ENCODE measurements around the gene SH2B2. TPM values are rescaled to one million over a fixed set of nuclear protein-coding genes. Genes with fewer than 3 reads are reported as not detected.

The SH2B2 gene
- total RNA-seq, 2 donors from 2014 or later, result 2.7 to 4.6 TPM

GRCh38 chr7:102261451-102261850, 25.2 kb upstream of the SH2B2 start:
- intact Hi-C loops (cut with DNase I), result no loop called here
- DNase-seq (ENCODE audit: low spot score), result no peak

DNA sequence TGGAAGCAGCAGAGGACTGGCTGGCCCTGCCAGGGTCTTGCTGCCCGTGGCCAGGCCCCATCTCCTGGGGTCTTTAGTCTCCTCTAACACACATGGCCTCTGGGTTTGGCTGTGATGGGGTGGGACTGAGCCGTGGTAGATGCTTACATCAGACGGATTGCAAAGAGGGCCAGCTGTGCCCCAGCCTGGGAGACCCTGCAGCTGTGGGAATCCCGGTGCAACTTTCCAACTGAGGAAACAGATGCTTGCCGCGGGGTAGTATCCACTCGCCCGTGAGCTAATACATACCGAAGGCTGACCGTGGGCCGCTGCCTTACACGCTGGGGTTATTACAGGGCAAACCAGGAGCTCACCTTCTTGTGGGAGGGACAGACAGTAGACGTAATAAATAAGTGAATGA, 24.1 kb upstream of the SH2B2 start:
- no peak for DNase-seq (ENCODE audit: low spot score)
- intact Hi-C loops (cut with DNase I), result no loop called here

DNA sequence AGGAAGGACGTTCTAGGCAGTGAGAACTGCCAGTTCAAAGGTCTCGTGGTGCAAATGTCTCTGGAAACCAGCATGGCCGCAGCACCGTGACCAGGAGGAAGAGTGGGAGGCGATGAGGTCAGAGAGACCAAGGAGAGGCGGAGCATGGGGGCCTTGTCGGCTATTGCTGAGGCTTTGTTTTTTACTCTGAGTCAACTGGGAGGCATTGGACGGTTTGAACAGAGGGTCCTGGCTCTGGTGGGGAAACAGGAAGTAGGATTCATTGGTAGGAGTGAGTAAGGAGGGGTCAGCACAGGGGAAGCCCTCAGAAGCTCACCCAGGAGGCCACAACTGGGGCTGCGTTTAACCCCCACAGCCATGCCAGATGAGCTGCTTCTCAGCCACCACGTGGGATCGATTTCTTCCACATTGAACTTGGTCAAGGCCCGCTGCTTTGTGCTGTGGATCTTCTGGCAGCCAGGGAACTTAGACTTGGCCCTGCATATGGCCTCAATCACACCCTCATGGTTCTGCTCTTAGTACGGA, 22.2 kb upstream of the SH2B2 start:
- intact Hi-C loops (cut with DNase I), result no loop called here
- no peak for DNase-seq (ENCODE audit: low spot score)

GRCh38 chr7:102266541-102266940, 20.1 kb upstream of the SH2B2 start:
- intact Hi-C loops (cut with DNase I), result no loop called here
- DNase-seq (ENCODE audit: low spot score), result no peak

GRCh38 chr7:102268635-102269034, 18.0 kb upstream of the SH2B2 start:
- DNase-seq (ENCODE audit: low spot score), result no peak
- intact Hi-C loops (cut with DNase I), result no loop called here

- intact Hi-C loops (cut with DNase I), result loop anchor here (5.0 kb wide), 3 partner anchors 668 to 728 kb away; no protein-coding TSS in a partner anchor
Observed at GRCh38 chr7:102270178-102270887, 16.3 kb upstream of the SH2B2 start.

GRCh38 chr7:102271158-102271798, 15.4 kb upstream of the SH2B2 start:
- intact Hi-C loops (cut with DNase I), result loop anchor here (5.0 kb wide), 3 partner anchors 669 to 729 kb away; no protein-coding TSS in a partner anchor
- no peak for DNase-seq (ENCODE audit: low spot score)

More at GRCh38 chr7:102270178-102270887, 16.3 kb upstream of the SH2B2 start:
- DNase-seq (ENCODE audit: low spot score), result no peak

GRCh38 chr7:102272075-102272916, 14.4 kb upstream of the SH2B2 start:
- intact Hi-C loops (cut with DNase I), result loop anchor here (5.0 kb wide), 3 partner anchors 670 to 730 kb away; no protein-coding TSS in a partner anchor
- peak; percentile 92 for DNase-seq (ENCODE audit: low spot score)

DNA sequence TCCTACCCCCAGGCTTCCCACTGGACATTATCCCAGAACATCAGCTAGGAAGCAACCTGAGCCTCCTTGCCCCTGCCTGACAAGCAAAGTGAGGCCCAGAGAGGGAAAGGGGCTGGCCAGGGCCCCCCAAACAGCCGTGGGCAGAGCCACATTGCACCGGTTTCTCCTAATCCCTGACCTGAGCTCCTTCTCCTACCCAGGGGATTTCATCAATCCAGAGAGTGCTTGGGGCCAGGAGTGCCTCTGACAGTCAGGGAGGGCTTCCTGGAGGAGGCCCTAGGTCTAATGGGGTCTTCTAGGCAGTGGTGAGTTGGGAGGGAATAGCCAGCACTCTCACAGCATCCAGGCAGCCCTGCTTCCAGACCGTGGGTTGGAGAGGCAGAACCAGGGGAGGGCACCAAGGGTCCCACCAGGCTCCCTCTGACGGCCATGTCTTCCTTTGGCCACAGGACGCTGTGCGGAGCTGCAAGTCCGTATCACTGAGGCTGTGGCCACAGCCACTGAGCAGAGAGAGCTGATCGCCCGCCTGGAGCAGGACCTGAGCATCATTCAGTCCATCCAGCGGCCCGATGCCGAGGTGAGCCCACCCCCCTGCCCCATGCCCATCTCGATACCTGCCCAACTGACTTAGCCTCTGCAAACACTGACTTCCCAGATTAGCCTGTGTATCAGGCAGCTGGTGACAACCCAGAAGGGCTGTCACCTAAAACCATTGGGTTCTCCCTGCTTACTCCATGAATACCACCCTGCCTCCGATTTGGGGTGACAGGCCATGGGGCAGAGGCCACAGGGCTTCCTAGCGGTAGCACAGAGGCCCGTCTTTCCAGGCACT, 13.5 kb upstream of the SH2B2 start:
- intact Hi-C loops (cut with DNase I), result loop anchor here (5.0 kb wide), 3 partner anchors 671 to 731 kb away; no protein-coding TSS in a partner anchor
- DNase-seq (ENCODE audit: low spot score), result no peak

- intact Hi-C loops (cut with DNase I), result loop anchor here (5.0 kb wide), 3 partner anchors 672 to 732 kb away; no protein-coding TSS in a partner anchor
- DNase-seq (ENCODE audit: low spot score), result no peak
Observed at GRCh38 chr7:102273749-102274712, 12.6 kb upstream of the SH2B2 start.

DNA sequence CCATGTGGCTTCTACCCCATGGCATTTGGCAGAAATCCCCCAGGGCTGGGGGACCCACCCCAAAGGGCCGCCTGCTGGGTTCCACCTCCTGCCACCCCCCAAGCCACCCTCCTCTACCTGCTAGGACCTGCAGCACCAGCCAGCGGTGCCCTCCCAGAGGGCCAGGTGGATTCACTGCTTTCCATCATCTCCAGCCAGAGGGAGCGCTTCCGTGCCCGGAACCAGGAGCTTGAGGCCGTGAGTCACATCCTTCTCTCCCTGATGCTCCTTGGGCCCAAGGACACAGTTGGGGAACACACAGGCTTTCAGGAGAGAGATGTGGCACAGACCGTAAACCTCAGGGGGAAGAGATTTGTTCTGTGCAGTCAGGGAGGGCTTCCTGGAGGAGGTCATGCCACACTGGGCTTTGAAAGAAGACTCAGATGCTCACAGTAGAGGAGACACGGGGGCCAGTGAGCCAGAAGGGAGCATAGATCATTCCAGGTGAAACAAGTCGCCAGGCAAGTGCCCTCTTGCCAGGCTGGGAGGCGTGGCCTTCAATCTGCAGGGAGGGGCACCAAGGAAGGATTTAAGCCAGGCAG, 11.5 kb upstream of the SH2B2 start:
- intact Hi-C loops (cut with DNase I), result no loop called here
- DNase-seq (ENCODE audit: low spot score), result no peak

GRCh38 chr7:102277901-102278300, 8.8 kb upstream of the SH2B2 start:
- intact Hi-C loops (cut with DNase I), result no loop called here
- no peak for DNase-seq (ENCODE audit: low spot score)

DNA sequence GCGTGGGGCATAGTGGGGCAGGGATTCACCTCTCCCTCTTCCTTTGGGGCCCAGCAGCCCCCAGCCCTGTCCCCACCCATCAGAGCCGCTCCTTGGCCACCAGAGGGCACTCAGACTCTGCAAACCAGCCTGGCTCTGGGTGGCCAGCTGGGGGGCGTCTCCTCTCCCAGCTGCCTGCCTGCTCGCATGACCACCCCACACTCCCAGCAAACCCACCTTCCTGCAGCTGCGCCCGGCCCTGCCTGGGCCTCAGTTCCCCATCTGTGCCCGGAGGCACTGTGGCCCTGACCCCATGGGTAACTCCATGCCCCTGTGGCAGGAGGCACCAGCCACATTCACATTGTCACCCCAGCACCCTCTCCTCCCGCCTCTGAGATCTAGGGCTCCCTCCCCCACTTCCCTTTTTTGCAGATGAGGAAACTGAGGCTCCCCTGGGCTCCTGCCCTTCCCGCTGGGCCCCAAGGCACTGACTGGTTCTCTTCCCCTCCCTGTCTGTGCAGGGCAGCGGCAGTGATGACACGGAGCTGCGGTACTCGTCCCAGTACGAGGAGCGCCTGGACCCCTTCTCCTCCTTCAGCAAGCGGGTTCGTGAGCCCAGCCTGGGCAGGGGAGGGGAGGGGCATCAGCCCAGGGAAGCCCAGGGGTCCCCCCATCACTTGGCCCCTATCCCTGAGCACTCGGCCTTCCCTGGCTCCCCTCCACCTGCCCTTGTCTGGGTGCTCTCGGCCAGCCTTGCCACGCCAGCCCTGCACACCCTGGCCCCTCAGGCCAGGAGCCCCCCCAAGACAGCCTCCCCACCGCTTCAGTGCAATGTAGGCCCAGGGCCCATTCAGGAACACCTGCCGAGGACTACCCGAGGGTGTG, 6.9 kb upstream of the SH2B2 start:
- no peak for DNase-seq (ENCODE audit: low spot score)
- intact Hi-C loops (cut with DNase I), result loop anchor here in 1 of 2 donors (2.0 to 10.0 kb wide), 2 partner anchors 111 to 1065 kb away; partner anchors contain the start of genes DNAJC2 and PSMC2

GRCh38 chr7:102280521-102280920, 6.1 kb upstream of the SH2B2 start:
- intact Hi-C loops (cut with DNase I), result loop anchor here in 1 of 2 donors (2.0 to 10.0 kb wide), 2 partner anchors 110 to 1064 kb away; partner anchors contain the start of genes DNAJC2 and PSMC2
- no peak for DNase-seq (ENCODE audit: low spot score)

GRCh38 chr7:102281785-102282184, 4.9 kb upstream of the SH2B2 start:
- no peak for DNase-seq (ENCODE audit: low spot score)
- intact Hi-C loops (cut with DNase I), result loop anchor here in 1 of 2 donors (2.0 to 10.0 kb wide), 2 partner anchors 109 to 1063 kb away; partner anchors contain the start of genes DNAJC2 and PSMC2
